GM18502 (cell line): ENCODE data around the gene DCDC2C.

Experiments used
- ATAC-seq: cut with Tn5 transposase; IDR thresholded peaks from one replicate; pipeline ENCODE4 v1.9.1; 2021; ENCODE audit warnings: mild to moderate bottlenecking; ENCODE audit not compliant: unreplicated experiment, poor library complexity

The DCDC2C gene

GRCh38 chr2:3706892-3707291, 3.5 kb downstream of the DCDC2C start:
- ATAC-seq: no peak

- no peak for ATAC-seq
These were observed 5.2 kb downstream of the DCDC2C start for GRCh38 chr2:3708576-3708975.

GRCh38 chr2:3709225-3709624, 5.8 kb downstream of the DCDC2C start:
- ATAC-seq: no peak

- ATAC-seq: no peak
These were observed 9.0 kb downstream of the DCDC2C start for GRCh38 chr2:3712424-3712823.

GRCh38 chr2:3712831-3713503, 9.6 kb downstream of the DCDC2C start:
- no peak for ATAC-seq

- no peak for ATAC-seq
These were observed 15.3 kb downstream of the DCDC2C start for GRCh38 chr2:3718679-3719078.

GRCh38 chr2:3725002-3725401, 21.6 kb downstream of the DCDC2C start:
- no peak for ATAC-seq

- ATAC-seq: no peak
These were observed 22.3 kb downstream of the DCDC2C start for GRCh38 chr2:3725458-3726250.

GRCh38 chr2:3726511-3726910, 23.1 kb downstream of the DCDC2C start:
- no peak for ATAC-seq

- ATAC-seq: no peak
These were observed 24.1 kb downstream of the DCDC2C start for GRCh38 chr2:3727397-3728045.

- ATAC-seq: no peak
These were observed 25.0 kb downstream of the DCDC2C start for GRCh38 chr2:3728104-3729054.

GRCh38 chr2:3729055-3729448, 25.7 kb downstream of the DCDC2C start:
- no peak for ATAC-seq

GRCh38 chr2:3729786-3730185, 26.4 kb downstream of the DCDC2C start:
- ATAC-seq: no peak

GRCh38 chr2:3730646-3731045, 27.3 kb downstream of the DCDC2C start:
- no peak for ATAC-seq

GRCh38 chr2:3731829-3732228, 28.5 kb downstream of the DCDC2C start:
- ATAC-seq: no peak

GRCh38 chr2:3736112-3736511, 32.7 kb downstream of the DCDC2C start:
- no peak for ATAC-seq

GRCh38 chr2:3737128-3737527, 33.8 kb downstream of the DCDC2C start:
- ATAC-seq: no peak

- ATAC-seq: peak; percentile 72
These were observed 35.1 kb downstream of the DCDC2C start for GRCh38 chr2:3738454-3738853.

- no peak for ATAC-seq
These were observed 35.9 kb downstream of the DCDC2C start for GRCh38 chr2:3739313-3739712.

- ATAC-seq: no peak
These were observed 38.0 kb downstream of the DCDC2C start for GRCh38 chr2:3741396-3741795.
